Bronchial epithelial cell (primary cell): ENCODE results near the gene HIRA. TPM values are rescaled to one million over a fixed set of nuclear protein-coding genes. Genes with fewer than 3 reads are reported as not detected.
A peak's percentile ranks its signal among the peaks of the same experiment; 100 is the strongest.

Experiments used
- DNase-seq: peaks from one replicate; pipeline ENCODE4 v3.0.0-alpha.2; 2010; ENCODE audit warnings: low read depth
- FAIRE-seq: peaks from 2 replicates; lab custom pipeline; 2011; peaks lifted over from hg19 to GRCh38; lab: Jason Lieb, UNC
- H3K27me3 ChIP-seq: 2 replicates; pipeline ENCODE4 v1.5.1; 2011; ENCODE audit warnings: low read length; ENCODE audit not compliant: control insufficient read depth, insufficient read depth
- H3K36me3 ChIP-seq: 2 replicates; pipeline ENCODE4 v1.5.1; 2011; ENCODE audit warnings: low read length; ENCODE audit not compliant: control insufficient read depth, insufficient read depth
- H3K4me3 ChIP-seq: 2 replicates; pipeline ENCODE4 v1.5.1; 2011; ENCODE audit warnings: mild to moderate bottlenecking, low read depth, low read length, control low read depth
- total RNA-seq: library from RNA; depleted of rRNA; stranded (reverse); fragments of >200 nt; gene quantifications from 2 replicates; pipeline ENCODE4 v1.2.1, GENCODE V29; 2014
- TF ChIP-seq, protein P1 (sequence below): IDR thresholded peaks from 2 replicates; pipeline ENCODE4 v1.5.1; 2011; ENCODE audit warnings: mild to moderate bottlenecking, moderate library complexity, low read length, control low read depth, inconsistent platforms; ENCODE audit not compliant: insufficient read depth, severe bottlenecking

HIRA gene
- total RNA-seq, 1 donor from 2014 or later: 22.4 TPM

DNA sequence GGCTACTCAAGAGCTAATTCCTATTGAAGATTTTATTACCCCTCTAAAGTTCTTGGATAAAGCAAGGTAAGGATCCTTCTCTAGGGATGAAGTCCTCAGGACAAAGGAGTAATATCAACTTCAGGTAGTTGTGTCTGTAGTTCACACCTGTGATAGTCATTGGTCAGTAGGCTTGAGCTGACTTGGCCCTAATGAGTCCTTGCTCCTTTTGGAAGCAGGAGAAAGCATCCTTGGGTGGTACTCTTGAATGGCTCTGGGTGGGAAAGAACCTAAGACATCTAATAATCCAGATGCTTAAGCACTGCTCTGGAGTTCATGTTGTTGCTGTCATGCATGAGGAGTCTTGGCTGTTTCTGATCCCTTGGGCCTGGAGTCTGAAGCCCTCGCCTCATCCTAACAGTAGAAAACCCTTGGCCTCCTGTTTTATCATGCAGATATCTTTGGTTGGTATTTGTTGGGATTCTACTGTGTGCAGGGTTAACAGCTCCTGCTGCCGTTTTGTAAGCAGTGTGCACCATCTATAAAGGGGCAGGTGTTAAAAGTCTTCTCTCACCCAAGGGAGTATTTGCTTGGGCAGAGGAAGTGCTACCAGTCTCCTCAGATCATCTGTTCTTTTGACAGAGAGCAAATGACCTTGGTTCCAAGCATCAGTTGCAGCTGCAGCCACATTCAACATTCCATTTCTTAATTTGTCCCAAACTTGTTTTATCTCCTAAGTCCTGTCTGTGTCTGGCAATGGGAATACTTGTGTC, 3.5 kb upstream of the HIRA start:
- TF ChIP-seq, protein P1, sequence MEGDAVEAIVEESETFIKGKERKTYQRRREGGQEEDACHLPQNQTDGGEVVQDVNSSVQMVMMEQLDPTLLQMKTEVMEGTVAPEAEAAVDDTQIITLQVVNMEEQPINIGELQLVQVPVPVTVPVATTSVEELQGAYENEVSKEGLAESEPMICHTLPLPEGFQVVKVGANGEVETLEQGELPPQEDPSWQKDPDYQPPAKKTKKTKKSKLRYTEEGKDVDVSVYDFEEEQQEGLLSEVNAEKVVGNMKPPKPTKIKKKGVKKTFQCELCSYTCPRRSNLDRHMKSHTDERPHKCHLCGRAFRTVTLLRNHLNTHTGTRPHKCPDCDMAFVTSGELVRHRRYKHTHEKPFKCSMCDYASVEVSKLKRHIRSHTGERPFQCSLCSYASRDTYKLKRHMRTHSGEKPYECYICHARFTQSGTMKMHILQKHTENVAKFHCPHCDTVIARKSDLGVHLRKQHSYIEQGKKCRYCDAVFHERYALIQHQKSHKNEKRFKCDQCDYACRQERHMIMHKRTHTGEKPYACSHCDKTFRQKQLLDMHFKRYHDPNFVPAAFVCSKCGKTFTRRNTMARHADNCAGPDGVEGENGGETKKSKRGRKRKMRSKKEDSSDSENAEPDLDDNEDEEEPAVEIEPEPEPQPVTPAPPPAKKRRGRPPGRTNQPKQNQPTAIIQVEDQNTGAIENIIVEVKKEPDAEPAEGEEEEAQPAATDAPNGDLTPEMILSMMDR: no peak
- no peak for DNase-seq
- Histone ChIP-seq H3K36me3 (peaks cover 7% of the 10 kb centered on the region), H3K4me3 (no peak overlapping the region), H3K27me3 (no peaks in the 10 kb centered on the region)
- FAIRE-seq: no peak

- Histone ChIP-seq H3K4me3 (no peak overlapping the region), H3K27me3 (no peaks in the 10 kb centered on the region), H3K36me3 (peaks cover 7% of the 10 kb centered on the region)
- no peak for FAIRE-seq
- DNase-seq: no peak
- TF ChIP-seq, protein P1: no peak
These were observed 2.9 kb upstream of the HIRA start for GRCh38 chr22:19434401-19434800.

DNA sequence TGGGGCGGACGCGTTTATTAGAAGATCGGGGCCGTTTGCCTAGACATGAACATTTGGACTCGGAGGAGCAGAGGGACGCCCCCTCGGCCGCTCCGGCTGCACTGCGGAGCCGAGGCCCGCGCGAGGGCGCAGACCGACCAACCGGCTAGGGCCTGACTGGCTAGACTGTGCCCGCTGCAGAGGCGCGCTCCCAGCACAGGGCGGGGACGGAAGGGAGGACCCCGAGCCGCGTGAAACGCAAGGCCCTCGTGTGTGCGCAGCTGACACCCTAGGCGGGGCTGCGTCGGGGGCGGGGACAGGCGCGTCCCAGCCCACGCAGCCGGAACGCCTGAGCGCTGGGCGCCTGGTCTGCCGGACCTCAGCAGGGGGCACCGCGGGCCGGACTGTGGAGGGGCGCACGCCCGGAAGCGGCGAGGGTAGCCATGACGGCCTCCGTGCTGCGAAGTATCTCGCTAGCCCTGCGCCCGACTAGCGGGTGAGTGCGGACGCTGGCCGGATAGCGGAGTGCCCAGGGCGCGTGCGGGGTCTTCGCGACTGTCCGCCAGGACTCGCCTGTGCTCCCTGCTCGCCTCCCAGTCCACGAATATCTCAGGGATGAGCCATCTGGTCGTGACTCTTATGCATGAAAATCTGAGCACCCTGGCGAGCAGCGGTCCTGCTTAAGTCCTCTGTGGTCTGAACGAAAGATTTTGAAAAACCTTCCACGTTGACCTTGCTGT, 759 bp upstream of the HIRA start, which contains the start of gene MRPL40:
MRPL40 (plus strand) TSS at position 413 of the 719 bp plus-strand sequence; CDS start at position 423, 10 bp downstream.
- Histone ChIP-seq H3K36me3 (peaks cover 7% of the 10 kb centered on the region), H3K4me3 (peak within 1 kb of the TSS; percentile 84), H3K27me3 (no peaks in the 10 kb centered on the region)
- peak; percentile 76 for DNase-seq
- TF ChIP-seq, protein P1: peak; percentile 3
- no peak for FAIRE-seq

DNA sequence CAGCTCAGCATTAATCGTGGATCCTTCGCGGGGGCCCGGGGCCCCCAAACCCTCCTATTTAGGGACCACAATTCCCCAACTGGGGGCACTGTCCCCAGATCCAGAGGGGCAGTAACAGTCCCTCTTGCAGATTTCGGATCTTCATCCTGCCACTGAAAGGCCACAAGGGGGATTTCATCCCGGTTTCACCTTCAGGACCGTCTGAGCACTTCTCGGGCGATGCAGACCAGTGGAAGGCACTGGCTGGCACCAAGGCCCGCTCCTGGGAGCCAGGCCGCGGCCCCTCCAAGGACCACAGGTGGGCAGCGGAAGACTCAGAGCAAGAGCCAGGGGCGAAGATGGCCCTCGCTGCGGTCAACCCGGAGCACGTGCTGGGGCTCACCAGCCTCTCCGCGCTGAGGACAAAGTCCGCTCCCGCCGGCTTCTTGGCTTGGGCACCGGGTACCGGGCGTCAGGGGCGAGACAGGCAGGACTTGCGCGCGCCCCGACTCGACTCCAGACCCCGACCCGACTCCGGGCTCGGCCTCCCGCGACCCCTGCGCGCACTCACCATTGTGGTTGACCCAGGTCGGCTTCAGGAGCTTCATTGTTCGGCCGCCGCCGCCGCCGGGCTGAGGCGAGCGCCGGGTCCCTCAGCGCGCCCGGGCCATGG, 517 bp downstream of the HIRA start:
- FAIRE-seq: no peak
- Histone ChIP-seq H3K27me3 (no peaks in the 10 kb centered on the region), H3K36me3 (peaks cover 7% of the 10 kb centered on the region), H3K4me3 (peak overlapping the region; percentile 84)
- DNase-seq: peak; percentile 18
- TF ChIP-seq, protein P1: peak; percentile 24

DNA sequence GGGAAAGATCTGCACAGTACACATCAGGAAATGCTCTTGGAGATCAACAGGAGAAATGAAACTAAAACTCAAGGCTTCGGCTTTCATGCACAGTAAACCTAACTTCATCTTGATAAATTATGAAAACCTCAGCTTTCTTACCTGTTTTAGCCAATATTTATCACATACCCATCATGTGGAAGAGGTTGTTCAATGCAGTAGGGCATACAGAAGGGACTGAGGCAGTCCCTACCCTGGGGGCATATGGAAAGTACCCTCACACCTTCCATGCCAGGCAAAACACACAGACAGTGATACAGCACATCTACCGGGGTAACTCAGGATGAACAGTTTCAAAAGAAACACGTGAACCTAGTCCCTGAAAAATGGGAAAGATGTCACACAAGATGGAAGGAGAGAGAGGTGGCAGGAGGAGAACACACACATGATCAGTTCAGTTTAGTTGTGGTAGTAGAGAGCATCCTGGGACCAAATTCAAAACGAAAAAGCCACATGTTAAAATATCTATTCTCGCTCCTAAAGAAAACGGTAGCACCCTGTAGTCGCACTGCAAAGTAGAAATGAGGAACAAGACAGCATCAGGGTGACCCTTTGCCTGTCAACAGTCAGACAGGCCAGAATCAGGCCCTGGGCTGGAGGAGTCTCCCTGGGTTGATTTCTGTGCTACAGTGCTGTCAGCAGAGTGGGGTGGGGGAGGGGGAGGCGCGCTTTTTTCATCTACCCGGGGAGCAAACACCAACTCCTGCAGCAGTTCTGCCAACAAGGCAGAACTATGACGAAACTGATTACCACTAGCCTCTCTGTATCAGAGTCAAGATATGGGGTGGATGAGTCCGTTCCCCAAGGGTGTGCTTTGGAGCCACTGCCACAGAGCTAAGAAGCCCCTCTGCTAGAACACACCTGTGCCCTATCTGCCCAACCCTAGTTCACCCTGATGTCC, 1.3 kb downstream of the HIRA start:
- peak overlapping the region; percentile 84 for H3K4me3 ChIP-seq
- no peaks in the 10 kb centered on the region for H3K27me3 ChIP-seq
- TF ChIP-seq, protein P1: no peak
- FAIRE-seq (no peak), DNase-seq (peak; percentile 28)
- H3K36me3 ChIP-seq: peaks cover 6% of the 10 kb centered on the region
